GM20431 (cell line): ENCODE data around the gene UGGT2.
"Not testable (repeated sequence)": the region's sequence is repeated elsewhere in the genome, so short reads cannot be mapped to it uniquely, and the experiment has no call there.

Experiments
- in situ Hi-C: fragments of 300-500 bp; cut with MseI, MboI; formaldehyde crosslinking; loops from one replicate; pipeline ENCODE4 v1.15.0; 2020; ENCODE audit warnings: low sequenced_read_pairs; ENCODE audit not compliant: unreplicated experiment

UGGT2 gene

GRCh38 chr13:95814495-95814894, 238.7 kb downstream of the UGGT2 start:
- in situ Hi-C loops: no loop called here

- in situ Hi-C loops: no loop called here
Observed at GRCh38 chr13:95813139-95813538, 240.1 kb downstream of the UGGT2 start.

GRCh38 chr13:95809429-95809828, 243.8 kb downstream of the UGGT2 start:
- in situ Hi-C loops: no loop called here

- in situ Hi-C loops: no loop called here
Observed at GRCh38 chr13:95805921-95806320, 247.3 kb downstream of the UGGT2 start.

GRCh38 chr13:95801825-95802224, 251.4 kb downstream of the UGGT2 start:
- in situ Hi-C loops: no loop called here

GRCh38 chr13:95800436-95800835, 252.8 kb downstream of the UGGT2 start:
- in situ Hi-C loops: no loop called here

- in situ Hi-C loops: no loop called here
Observed at GRCh38 chr13:95797016-95797415, 256.2 kb downstream of the UGGT2 start.

- in situ Hi-C loops: no loop called here
Observed at GRCh38 chr13:95793781-95794180, 259.4 kb downstream of the UGGT2 start.

GRCh38 chr13:95793018-95793555, 260.1 kb downstream of the UGGT2 start:
- in situ Hi-C loops: no loop called here

GRCh38 chr13:95791084-95791722, 262.0 kb downstream of the UGGT2 start:
- in situ Hi-C loops: no loop called here

GRCh38 chr13:95789315-95789714, 263.9 kb downstream of the UGGT2 start:
- in situ Hi-C loops: not testable (repeated sequence)

GRCh38 chr13:95788100-95788463, 265.1 kb downstream of the UGGT2 start:
- in situ Hi-C loops: no loop called here

- in situ Hi-C loops: no loop called here
Observed at GRCh38 chr13:95787356-95788099, 265.7 kb downstream of the UGGT2 start.

- in situ Hi-C loops: no loop called here
Observed at GRCh38 chr13:95784900-95785290, 268.3 kb downstream of the UGGT2 start.

- in situ Hi-C loops: no loop called here
Observed at GRCh38 chr13:95784161-95784899, 268.9 kb downstream of the UGGT2 start.

GRCh38 chr13:95783747-95784146, 269.5 kb downstream of the UGGT2 start:
- in situ Hi-C loops: no loop called here

GRCh38 chr13:95781940-95782339, 271.3 kb downstream of the UGGT2 start:
- in situ Hi-C loops: not testable (repeated sequence)

GRCh38 chr13:95781016-95781415, 272.2 kb downstream of the UGGT2 start:
- in situ Hi-C loops: no loop called here

GRCh38 chr13:95779522-95779921, 273.7 kb downstream of the UGGT2 start:
- in situ Hi-C loops: no loop called here

- in situ Hi-C loops: no loop called here
Observed at GRCh38 chr13:95771905-95772304, 281.3 kb downstream of the UGGT2 start.

GRCh38 chr13:95763601-95764000, 289.6 kb downstream of the UGGT2 start:
- in situ Hi-C loops: no loop called here
